HEK293 (cell line): ENCODE results near the gene ISYNA1.

Experiments used
- CTCF ChIA-PET: fragments of 350-600 bp; formaldehyde crosslinking; extraction: SDS; loops from one replicate; lab custom pipeline; 2021; ENCODE audit warnings: antibody characterized with exemption; lab: Yijun Ruan, JAX
- POLR2A ChIA-PET: fragments of 300-600 bp; formaldehyde crosslinking; extraction: SDS; loops from one replicate; lab custom pipeline; 2020; ENCODE audit warnings: antibody characterized with exemption, inconsistent platforms; lab: Yijun Ruan, JAX
- H3K27ac ChIP-seq: fragments of 200-500 bp; sonication (Bioruptor generic); 2 replicates; pipeline ENCODE4 v1.5.1; 2014; ENCODE audit warnings: low read depth, low read length, control low read depth, inconsistent platforms; ENCODE audit errors: extremely low read depth
- H3K36me3 ChIP-seq, 2 experiments: fragments of 200-500 bp in 1 of 2; sonication (Bioruptor generic) in 1 of 2; 1 replicate in 1 of 2; 2 replicates in 1 of 2; pipeline ENCODE4 v1.5.1; 2014 to 2017; ENCODE audit warnings: inconsistent platforms in 2 of 2, low read length in 2 of 2; ENCODE audit not compliant: control insufficient read depth in 2 of 2, insufficient read depth in 1 of 2
- H3K4me1 ChIP-seq: fragments of 200-500 bp; sonication (Bioruptor generic); 2 replicates; pipeline ENCODE4 v1.5.1; 2014; ENCODE audit warnings: mild to moderate bottlenecking, low read length, inconsistent platforms; ENCODE audit not compliant: control insufficient read depth, insufficient read depth
- H3K4me3 ChIP-seq: 2 replicates; pipeline ENCODE4 v1.5.1; 2011; ENCODE audit warnings: low read depth, mild to moderate bottlenecking, control low read depth, low read length, moderate library complexity
- H3K9me3 ChIP-seq: fragments of 200-500 bp; sonication (Bioruptor generic); 2 replicates; pipeline ENCODE4 v1.5.1; 2014; ENCODE audit warnings: low read depth, low read length, inconsistent platforms; ENCODE audit not compliant: control insufficient read depth, insufficient read depth
- BCL11B ChIP-seq: fragments of 450-650 bp; formaldehyde crosslinking; IDR thresholded peaks from 2 replicates; pipeline ENCODE4 v1.5.1; 2016; ENCODE audit warnings: low read depth, missing biosample characterization, missing genetic modification characterization
- EGR2 ChIP-seq: fragments of 450-650 bp; formaldehyde crosslinking; IDR thresholded peaks from 2 replicates; pipeline ENCODE4 v1.5.1; 2016; ENCODE audit warnings: low read depth, missing biosample characterization, missing genetic modification characterization
- ELK4 ChIP-seq: IDR thresholded peaks from 2 replicates; pipeline ENCODE4 v1.6.1; 2011; ENCODE audit warnings: mild to moderate bottlenecking, low read depth, low read length, borderline replicate concordance
- GLIS1 ChIP-seq: fragments of 450-650 bp; formaldehyde crosslinking; IDR thresholded peaks from 2 replicates; pipeline ENCODE4 v1.5.1; 2016; ENCODE audit warnings: missing biosample characterization, missing genetic modification characterization
- KLF10 ChIP-seq: fragments of 450-650 bp; IDR thresholded peaks from 2 replicates; pipeline ENCODE4 v1.5.1; 2018; ENCODE audit warnings: missing biosample characterization, mild to moderate bottlenecking, missing genetic modification characterization
- PRDM4 ChIP-seq: fragments of 450-650 bp; formaldehyde crosslinking; IDR thresholded peaks from 2 replicates; pipeline ENCODE4 v1.5.1; 2017; ENCODE audit warnings: missing biosample characterization, missing genetic modification characterization
- ZBTB17 ChIP-seq: fragments of 450-650 bp; formaldehyde crosslinking; IDR thresholded peaks from 2 replicates; pipeline ENCODE4 v1.5.1; 2016; ENCODE audit warnings: missing biosample characterization, missing genetic modification characterization
- ZBTB26 ChIP-seq: fragments of 450-650 bp; formaldehyde crosslinking; optimal IDR thresholded peaks from 2 replicates; pipeline ENCODE3; 2016; ENCODE audit warnings: missing biosample characterization, mild to moderate bottlenecking, missing genetic modification characterization
- ZEB2 ChIP-seq: fragments of 450-650 bp; formaldehyde crosslinking; IDR thresholded peaks from 2 replicates; pipeline ENCODE4 v1.5.1; 2016; ENCODE audit warnings: missing biosample characterization, missing genetic modification characterization
- ZFP3 ChIP-seq: fragments of 450-650 bp; formaldehyde crosslinking; IDR thresholded peaks from 2 replicates; pipeline ENCODE4 v1.5.1; 2016; ENCODE audit warnings: low read depth, missing biosample characterization, missing genetic modification characterization
- ZNF121 ChIP-seq: fragments of 450-650 bp; formaldehyde crosslinking; IDR thresholded peaks from 2 replicates; pipeline ENCODE4 v1.5.1; 2016; ENCODE audit warnings: missing biosample characterization, missing genetic modification characterization
- ZNF140 ChIP-seq: fragments of 450-650 bp; formaldehyde crosslinking; IDR thresholded peaks from 2 replicates; pipeline ENCODE4 v1.5.1; 2016; ENCODE audit warnings: missing biosample characterization, missing genetic modification characterization
- ZNF404 ChIP-seq: fragments of 450-650 bp; formaldehyde crosslinking; IDR thresholded peaks from 2 replicates; pipeline ENCODE4 v1.5.1; 2017; ENCODE audit warnings: missing biosample characterization, missing genetic modification characterization
- ZNF48 ChIP-seq: fragments of 450-650 bp; formaldehyde crosslinking; IDR thresholded peaks from 2 replicates; pipeline ENCODE4 v1.5.1; 2016; ENCODE audit warnings: missing biosample characterization, missing genetic modification characterization
- ZNF548 ChIP-seq: fragments of 450-650 bp; formaldehyde crosslinking; IDR thresholded peaks from 2 replicates; pipeline ENCODE4 v1.5.1; 2016; ENCODE audit warnings: missing biosample characterization, missing genetic modification characterization
- ZNF600 ChIP-seq: fragments of 450-650 bp; formaldehyde crosslinking; IDR thresholded peaks from 2 replicates; pipeline ENCODE4 v1.5.1; 2016; ENCODE audit warnings: missing biosample characterization, missing genetic modification characterization
- ZNF610 ChIP-seq: fragments of 450-650 bp; formaldehyde crosslinking; IDR thresholded peaks from 2 replicates; pipeline ENCODE4 v1.5.1; 2016; ENCODE audit warnings: missing biosample characterization, missing genetic modification characterization, borderline replicate concordance
- ZNF623 ChIP-seq: fragments of 450-650 bp; formaldehyde crosslinking; IDR thresholded peaks from 2 replicates; pipeline ENCODE4 v1.5.1; 2016; ENCODE audit warnings: missing biosample characterization, missing genetic modification characterization
- ZNF692 ChIP-seq: fragments of 450-650 bp; formaldehyde crosslinking; IDR thresholded peaks from 2 replicates; pipeline ENCODE4 v1.5.1; 2016; ENCODE audit warnings: missing biosample characterization, missing genetic modification characterization
- ZNF76 ChIP-seq: fragments of 450-650 bp; formaldehyde crosslinking; IDR thresholded peaks from 2 replicates; pipeline ENCODE4; 2016; ENCODE audit warnings: low read depth, missing biosample characterization, missing genetic modification characterization, borderline replicate concordance
- ZNF837 ChIP-seq: fragments of 450-650 bp; formaldehyde crosslinking; IDR thresholded peaks from 2 replicates; pipeline ENCODE4 v1.5.1; 2016; ENCODE audit warnings: missing biosample characterization, missing genetic modification characterization
- TF ChIP-seq, protein P1 (sequence below): fragments of 450-650 bp; formaldehyde crosslinking; IDR thresholded peaks from 2 replicates; pipeline ENCODE4 v1.5.1; 2016; ENCODE audit warnings: missing biosample characterization, missing genetic modification characterization, low read depth
- TF ChIP-seq, protein P2 (sequence below): fragments of 450-650 bp; formaldehyde crosslinking; IDR thresholded peaks from 2 replicates; pipeline ENCODE4 v1.5.1; 2016; ENCODE audit warnings: missing biosample characterization, missing genetic modification characterization

Gene ISYNA1

DNA sequence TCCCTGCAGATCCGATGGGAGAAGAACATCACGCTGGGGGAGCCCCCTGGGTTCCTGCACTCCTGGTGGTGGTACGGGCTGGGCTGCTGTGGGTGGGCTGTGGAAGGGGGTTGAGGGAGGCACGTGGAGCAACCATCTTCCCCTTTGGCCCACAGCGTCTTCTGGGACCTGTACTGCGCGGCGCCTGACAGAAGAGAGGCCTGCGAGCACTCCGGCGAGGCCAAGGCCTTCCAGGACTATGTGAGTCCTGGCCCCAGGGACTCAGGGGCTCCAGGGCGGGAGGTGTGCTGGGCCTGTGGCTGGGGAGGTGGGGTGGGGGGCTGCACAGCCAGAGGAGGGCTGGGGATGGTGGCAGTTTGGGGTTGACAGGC is 10.2 kb downstream of the ISYNA1 start:
- Histone ChIP-seq H3K4me3 (no peak overlapping the region), H3K4me1 (peaks cover 16% of the 10 kb centered on the region), H3K27ac (no peak overlapping the region), H3K36me3 (no peaks in the 10 kb centered on the region), H3K9me3 (no peaks in the 10 kb centered on the region)
- TF ChIP-seq ZNF623 (tag by site-specific recombination) (no peak), ZNF837 (tag by site-specific recombination) (no peak), BCL11B (tag by site-specific recombination) (no peak), ZNF121 (tag by site-specific recombination) (no peak), ELK4 (no peak), ZNF140 (tag by site-specific recombination) (no peak), ZNF76 (no peak), ZNF600 (tag by site-specific recombination) (no peak), ZNF48 (no peak), KLF10 (tag by site-specific recombination) (no peak), PRDM4 (tag by site-specific recombination) (no peak)
- TF ChIP-seq, protein P1, sequence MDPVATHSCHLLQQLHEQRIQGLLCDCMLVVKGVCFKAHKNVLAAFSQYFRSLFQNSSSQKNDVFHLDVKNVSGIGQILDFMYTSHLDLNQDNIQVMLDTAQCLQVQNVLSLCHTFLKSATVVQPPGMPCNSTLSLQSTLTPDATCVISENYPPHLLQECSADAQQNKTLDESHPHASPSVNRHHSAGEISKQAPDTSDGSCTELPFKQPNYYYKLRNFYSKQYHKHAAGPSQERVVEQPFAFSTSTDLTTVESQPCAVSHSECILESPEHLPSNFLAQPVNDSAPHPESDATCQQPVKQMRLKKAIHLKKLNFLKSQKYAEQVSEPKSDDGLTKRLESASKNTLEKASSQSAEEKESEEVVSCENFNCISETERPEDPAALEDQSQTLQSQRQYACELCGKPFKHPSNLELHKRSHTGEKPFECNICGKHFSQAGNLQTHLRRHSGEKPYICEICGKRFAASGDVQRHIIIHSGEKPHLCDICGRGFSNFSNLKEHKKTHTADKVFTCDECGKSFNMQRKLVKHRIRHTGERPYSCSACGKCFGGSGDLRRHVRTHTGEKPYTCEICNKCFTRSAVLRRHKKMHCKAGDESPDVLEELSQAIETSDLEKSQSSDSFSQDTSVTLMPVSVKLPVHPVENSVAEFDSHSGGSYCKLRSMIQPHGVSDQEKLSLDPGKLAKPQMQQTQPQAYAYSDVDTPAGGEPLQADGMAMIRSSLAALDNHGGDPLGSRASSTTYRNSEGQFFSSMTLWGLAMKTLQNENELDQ (tag by site-specific recombination), result no peak
- TF ChIP-seq, protein P2, sequence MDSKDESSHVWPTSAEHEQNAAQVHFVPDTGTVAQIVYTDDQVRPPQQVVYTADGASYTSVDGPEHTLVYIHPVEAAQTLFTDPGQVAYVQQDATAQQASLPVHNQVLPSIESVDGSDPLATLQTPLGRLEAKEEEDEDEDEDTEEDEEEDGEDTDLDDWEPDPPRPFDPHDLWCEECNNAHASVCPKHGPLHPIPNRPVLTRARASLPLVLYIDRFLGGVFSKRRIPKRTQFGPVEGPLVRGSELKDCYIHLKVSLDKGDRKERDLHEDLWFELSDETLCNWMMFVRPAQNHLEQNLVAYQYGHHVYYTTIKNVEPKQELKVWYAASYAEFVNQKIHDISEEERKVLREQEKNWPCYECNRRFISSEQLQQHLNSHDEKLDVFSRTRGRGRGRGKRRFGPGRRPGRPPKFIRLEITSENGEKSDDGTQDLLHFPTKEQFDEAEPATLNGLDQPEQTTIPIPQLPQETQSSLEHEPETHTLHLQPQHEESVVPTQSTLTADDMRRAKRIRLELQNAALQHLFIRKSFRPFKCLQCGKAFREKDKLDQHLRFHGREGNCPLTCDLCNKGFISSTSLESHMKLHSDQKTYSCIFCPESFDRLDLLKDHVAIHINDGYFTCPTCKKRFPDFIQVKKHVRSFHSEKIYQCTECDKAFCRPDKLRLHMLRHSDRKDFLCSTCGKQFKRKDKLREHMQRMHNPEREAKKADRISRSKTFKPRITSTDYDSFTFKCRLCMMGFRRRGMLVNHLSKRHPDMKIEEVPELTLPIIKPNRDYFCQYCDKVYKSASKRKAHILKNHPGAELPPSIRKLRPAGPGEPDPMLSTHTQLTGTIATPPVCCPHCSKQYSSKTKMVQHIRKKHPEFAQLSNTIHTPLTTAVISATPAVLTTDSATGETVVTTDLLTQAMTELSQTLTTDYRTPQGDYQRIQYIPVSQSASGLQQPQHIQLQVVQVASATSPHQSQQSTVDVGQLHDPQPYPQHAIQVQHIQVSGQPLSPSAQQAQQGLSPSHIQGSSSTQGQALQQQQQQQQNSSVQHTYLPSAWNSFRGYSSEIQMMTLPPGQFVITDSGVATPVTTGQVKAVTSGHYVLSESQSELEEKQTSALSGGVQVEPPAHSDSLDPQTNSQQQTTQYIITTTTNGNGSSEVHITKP (tag by site-specific recombination), result no peak
- CTCF ChIA-PET, result interaction anchor here (0.6 to 1.3 kb wide), 2 partner anchors 34 to 236 kb away, joined by 3 read pairs; no protein-coding TSS in a partner anchor
- POLR2A ChIA-PET, result interaction anchor here (1.0 kb wide), 1 partner anchor 11 kb away, joined by 3 read pairs; no protein-coding TSS in a partner anchor

DNA sequence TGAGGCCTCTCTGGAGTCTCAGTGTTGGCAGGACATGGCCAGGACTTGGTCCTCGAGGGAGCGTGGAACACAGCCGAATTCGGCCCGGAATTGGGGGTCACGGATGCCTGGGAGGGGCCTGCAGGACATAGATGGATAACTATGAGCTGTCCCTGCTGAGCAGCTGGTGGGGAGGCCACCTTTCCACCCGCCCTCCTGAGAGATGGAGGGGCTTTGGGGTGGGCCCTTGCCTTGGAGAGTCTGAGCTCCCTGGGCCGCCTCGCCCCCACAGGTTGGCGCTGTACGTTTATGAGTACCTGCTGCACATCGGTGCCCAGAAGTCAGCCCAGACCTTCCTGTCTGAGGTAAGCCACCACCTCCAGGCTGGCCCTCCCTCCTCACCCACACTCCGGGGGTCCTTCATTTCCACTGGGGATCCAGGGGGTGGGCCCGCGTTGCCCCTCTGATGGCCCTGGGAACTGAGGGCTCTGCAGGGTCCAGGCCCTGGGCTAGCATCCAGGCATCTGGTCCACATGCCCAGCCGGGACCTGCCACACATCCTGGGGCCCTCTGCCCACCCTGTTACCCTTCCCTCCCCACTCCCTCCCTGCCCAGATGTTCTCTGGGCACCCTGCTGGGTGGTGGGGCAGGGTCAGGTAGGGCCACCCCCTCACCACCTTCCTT is 10.7 kb downstream of the ISYNA1 start:
- no peaks in the 10 kb centered on the region for H3K9me3 ChIP-seq
- peaks cover 14% of the 10 kb centered on the region for H3K4me1 ChIP-seq
- H3K4me3 ChIP-seq, result no peak overlapping the region
- POLR2A ChIA-PET, result interaction anchor here (0.5 kb wide), 1 partner anchor 578 kb away, joined by 5 read pairs; no protein-coding TSS in a partner anchor
- CTCF ChIA-PET, result no interaction called here
- H3K36me3 ChIP-seq, result no peaks in the 10 kb centered on the region
- no peak overlapping the region for H3K27ac ChIP-seq
- TF ChIP-seq ZFP3 (tag by site-specific recombination) (no peak), ZNF692 (tag by site-specific recombination) (0 out of 2 replicates have a peak, but pooled peaks have one; percentile 21), ZEB2 (no peak), ZNF404 (no peak), ZBTB26 (tag by site-specific recombination) (no peak), ZNF610 (tag by site-specific recombination) (no peak), GLIS1 (tag by site-specific recombination) (peak; percentile 78), ZNF548 (tag by site-specific recombination) (no peak), EGR2 (tag by site-specific recombination) (no peak), ZBTB17 (tag by site-specific recombination) (no peak)
